T47D (cell line): ENCODE results near the gene SEMA6D.

Experiments used
- DNase-seq, 2 experiments: peaks; one replicate each; pipeline versions ENCODE4 v3.0.0 to v3.0.0-alpha.2; 2011 to 2012; ENCODE audit warnings: low read depth in 1 of 2, low spot score in 1 of 2
- JUND ChIP-seq: IDR thresholded peaks from 2 replicates; pipeline ENCODE4 v1.6.1; 2012; ENCODE audit warnings: low read depth
- in situ Hi-C: cut with HindIII; loops from 2 replicates; pipeline ENCODE4 v1.10.0; 2016; ENCODE audit warnings: low sequenced_read_pairs, low pct_unique_long_range_greater_than_20kb

SEMA6D gene

GRCh38 chr15:47813748-47814384, 96.6 kb downstream of the SEMA6D start:
- TF ChIP-seq JUND: no peak
- no peak for DNase-seq
- in situ Hi-C loops: no loop called here

- DNase-seq: no peak
- in situ Hi-C loops: no loop called here
- no peak for TF ChIP-seq JUND
Measured at GRCh38 chr15:47814620-47815019, 97.3 kb downstream of the SEMA6D start.

GRCh38 chr15:47817969-47818548, 100.8 kb downstream of the SEMA6D start:
- TF ChIP-seq JUND: no peak
- in situ Hi-C loops: no loop called here
- no peak for DNase-seq

- DNase-seq: no peak
- TF ChIP-seq JUND: no peak
- in situ Hi-C loops: no loop called here
Measured at GRCh38 chr15:47819158-47819557, 101.9 kb downstream of the SEMA6D start.

- in situ Hi-C loops: no loop called here
- no peak for TF ChIP-seq JUND
- no peak for DNase-seq
Measured at GRCh38 chr15:47820057-47820746, 102.9 kb downstream of the SEMA6D start.

- DNase-seq: no peak
- no peak for TF ChIP-seq JUND
- in situ Hi-C loops: no loop called here
Measured at GRCh38 chr15:47820747-47821319, 103.5 kb downstream of the SEMA6D start.

GRCh38 chr15:47822048-47822447, 104.7 kb downstream of the SEMA6D start:
- in situ Hi-C loops: no loop called here
- DNase-seq: peak; percentile 12 to 48
- no peak for TF ChIP-seq JUND
